SKM-1 treated with dmso at 0.1 percent for 144 hours (cell line): Measurements from ENCODE around the gene FOXN3.

Experiments
- DNase-seq: peaks from one replicate; lab custom pipeline; 2025; ENCODE audit not compliant: unreplicated experiment; lab: John Stamatoyannopoulos, UW

FOXN3 gene

GRCh38 chr14:89283327-89284060 is 133.5 kb downstream of the FOXN3 start:
- no peak for DNase-seq

GRCh38 chr14:89282191-89282590 is 134.8 kb downstream of the FOXN3 start:
- DNase-seq: no peak

GRCh38 chr14:89280600-89280999 is 136.4 kb downstream of the FOXN3 start:
- DNase-seq: no peak

GRCh38 chr14:89279649-89280232 is 137.3 kb downstream of the FOXN3 start:
- no peak for DNase-seq

GRCh38 chr14:89277203-89277602 is 139.8 kb downstream of the FOXN3 start:
- no peak for DNase-seq

GRCh38 chr14:89276424-89276975 is 140.5 kb downstream of the FOXN3 start:
- DNase-seq: no peak

GRCh38 chr14:89270439-89271227 is 146.4 kb downstream of the FOXN3 start:
- DNase-seq: no peak

GRCh38 chr14:89269404-89269803 is 147.6 kb downstream of the FOXN3 start:
- DNase-seq: no peak

GRCh38 chr14:89268514-89268913 is 148.5 kb downstream of the FOXN3 start:
- no peak for DNase-seq

GRCh38 chr14:89267656-89268055 is 149.4 kb downstream of the FOXN3 start:
- no peak for DNase-seq

- no peak for DNase-seq
Observed at GRCh38 chr14:89267163-89267562, 149.9 kb downstream of the FOXN3 start.

- no peak for DNase-seq
Observed at GRCh38 chr14:89266754-89267153, 150.3 kb downstream of the FOXN3 start.

- no peak for DNase-seq
Observed at GRCh38 chr14:89265234-89265633, 151.8 kb downstream of the FOXN3 start.

GRCh38 chr14:89264196-89264800 is 152.7 kb downstream of the FOXN3 start:
- no peak for DNase-seq

GRCh38 chr14:89262041-89262440 is 155.0 kb downstream of the FOXN3 start:
- DNase-seq: no peak

GRCh38 chr14:89260898-89261297 is 156.1 kb downstream of the FOXN3 start:
- no peak for DNase-seq

GRCh38 chr14:89259951-89260609 is 157.0 kb downstream of the FOXN3 start:
- DNase-seq: no peak

- no peak for DNase-seq
Observed at GRCh38 chr14:89258728-89259273, 158.2 kb downstream of the FOXN3 start.

GRCh38 chr14:89256951-89257350 is 160.1 kb downstream of the FOXN3 start:
- no peak for DNase-seq

- DNase-seq: no peak
Observed at GRCh38 chr14:89256283-89256682, 160.8 kb downstream of the FOXN3 start.

- DNase-seq: no peak
Observed at GRCh38 chr14:89255852-89256251, 161.2 kb downstream of the FOXN3 start.
